WTC11 (cell line): ENCODE measurements around the gene EPHA4. TPM values are rescaled to one million over a fixed set of nuclear protein-coding genes. Genes with fewer than 3 reads are reported as not detected.

Source experiments
- ATAC-seq: fragments of 200-7000 bp; cut with Tn5 transposase; 2 replicates; pipeline ENCODE4 v1.10.0; 2021; ENCODE audit warnings: mild to moderate bottlenecking, moderate library complexity
- CTCF ChIA-PET: fragments of 300-600 bp; sonication (Branson Sonifier 250); formaldehyde crosslinking; loops from one replicate; lab custom pipeline; 2021; ENCODE audit warnings: antibody characterized with exemption; lab: Charles Lee
- POLR2A ChIA-PET: fragments of 350-600 bp; sonication (Branson Sonifier 250); formaldehyde crosslinking; loops from one replicate; lab custom pipeline; 2021; ENCODE audit warnings: antibody characterized with exemption; lab: Charles Lee
- DNase-seq: peaks from one replicate; pipeline ENCODE4 v3.0.0; 2021; ENCODE audit warnings: low spot score
- H3K27ac Mint-ChIP-seq: 2 replicates; pipeline ENCODE4 v1.8.0; 2021; ENCODE audit warnings: mixed read lengths
- H3K27me3 Mint-ChIP-seq: 2 replicates; pipeline ENCODE4 v1.8.0; 2021; ENCODE audit warnings: low read depth, mild to moderate bottlenecking, moderate library complexity, mixed read lengths
- H3K36me3 Mint-ChIP-seq: 2 replicates; pipeline ENCODE4 v1.8.0; 2021; ENCODE audit warnings: mixed read lengths
- H3K4me1 Mint-ChIP-seq: 2 replicates; pipeline ENCODE4 v1.8.0; 2022; ENCODE audit warnings: mixed read lengths
- H3K4me3 Mint-ChIP-seq: 2 replicates; pipeline ENCODE4 v1.8.0; 2021; ENCODE audit warnings: mild to moderate bottlenecking, moderate library complexity, mixed read lengths
- H3K9me3 Mint-ChIP-seq: 2 replicates; pipeline ENCODE4 v1.8.0; 2021; ENCODE audit warnings: mixed read lengths
- ATF1 ChIP-seq: sonication (generic); formaldehyde crosslinking; IDR thresholded peaks from 2 replicates; pipeline ENCODE4 v1.8.1; 2023; ENCODE audit warnings: mild to moderate bottlenecking, moderate library complexity, missing genetic modification reagents
- ETV6 ChIP-seq: sonication (generic); formaldehyde crosslinking; IDR thresholded peaks from 2 replicates; pipeline ENCODE4 v1.8.1; 2022; ENCODE audit warnings: mild to moderate bottlenecking, missing genetic modification reagents
- FOXK1 ChIP-seq: sonication (generic); formaldehyde crosslinking; IDR thresholded peaks from 2 replicates; pipeline ENCODE4 v1.8.0; 2022; ENCODE audit warnings: mild to moderate bottlenecking, moderate library complexity, missing genetic modification reagents
- GRHL2 ChIP-seq: fragments of 250-450 bp; sonication (Bioruptor Pico); IDR thresholded peaks from 2 replicates; pipeline ENCODE4 v1.8.0; 2022; ENCODE audit warnings: mild to moderate bottlenecking, moderate library complexity; ENCODE audit not compliant: insufficient replicate concordance, severe bottlenecking
- MXD4 ChIP-seq: fragments of 250-450 bp; sonication (Bioruptor Pico); IDR thresholded peaks from 2 replicates; pipeline ENCODE4 v1.8.0; 2021; ENCODE audit warnings: mild to moderate bottlenecking, moderate library complexity, borderline replicate concordance
- MYBL2 ChIP-seq: sonication (generic); formaldehyde crosslinking; IDR thresholded peaks from 2 replicates; pipeline ENCODE4 v1.8.1; 2023; ENCODE audit warnings: mild to moderate bottlenecking, moderate library complexity, missing genetic modification reagents
- PRRX2 ChIP-seq: fragments of 250-450 bp; sonication (Bioruptor Pico); IDR thresholded peaks from 2 replicates; pipeline ENCODE4 v1.8.0; 2021; ENCODE audit warnings: mild to moderate bottlenecking
- RELA ChIP-seq: sonication (generic); formaldehyde crosslinking; IDR thresholded peaks from 2 replicates; pipeline ENCODE4 v1.8.1; 2022; ENCODE audit warnings: missing genetic modification reagents, mild to moderate bottlenecking, borderline replicate concordance
- SMAD4 ChIP-seq: sonication (generic); formaldehyde crosslinking; IDR thresholded peaks from 2 replicates; pipeline ENCODE4 v1.8.0; 2022; ENCODE audit warnings: mild to moderate bottlenecking, missing genetic modification reagents
- total RNA-seq: library from RNA; stranded (reverse); gene quantifications from 3 replicates; pipeline ENCODE4 v1.2.3, GENCODE V29; 2021
- TF ChIP-seq, protein P1 (sequence below): fragments of 250-450 bp; sonication (Bioruptor Pico); IDR thresholded peaks from 2 replicates; pipeline ENCODE4 v2.1.2; 2022; ENCODE audit warnings: mild to moderate bottlenecking, moderate library complexity
- TF ChIP-seq, protein P2 (sequence below): sonication (generic); formaldehyde crosslinking; IDR thresholded peaks from 2 replicates; pipeline ENCODE4 v1.8.1; 2022; ENCODE audit warnings: missing genetic modification reagents, borderline replicate concordance
- TF ChIP-seq, protein P3 (sequence below): sonication (generic); formaldehyde crosslinking; IDR thresholded peaks from 2 replicates; pipeline ENCODE4 v1.8.0; 2022; ENCODE audit warnings: missing genetic modification reagents
- TF ChIP-seq, protein P4 (sequence below): sonication (generic); formaldehyde crosslinking; IDR thresholded peaks from 2 replicates; pipeline ENCODE4 v1.8.1; 2023; ENCODE audit warnings: mild to moderate bottlenecking, missing genetic modification reagents, moderate library complexity
- TF ChIP-seq, protein P5 (sequence below): fragments of 250-450 bp; sonication (Bioruptor Pico); IDR thresholded peaks from 2 replicates; pipeline ENCODE4 v1.9.0; 2021; ENCODE audit warnings: mild to moderate bottlenecking
- TF ChIP-seq, protein P6 (sequence below): sonication (generic); formaldehyde crosslinking; IDR thresholded peaks from 2 replicates; pipeline ENCODE4 v1.8.1; 2022; ENCODE audit warnings: mild to moderate bottlenecking, moderate library complexity, missing genetic modification reagents
- TF ChIP-seq, protein P7 (sequence below): sonication (generic); formaldehyde crosslinking; IDR thresholded peaks from 2 replicates; pipeline ENCODE4 v1.8.0; 2023; ENCODE audit warnings: missing genetic modification reagents
- TF ChIP-seq, protein P8 (sequence below): sonication (generic); formaldehyde crosslinking; IDR thresholded peaks from 2 replicates; pipeline ENCODE4 v1.8.0; 2022; ENCODE audit warnings: mild to moderate bottlenecking, missing genetic modification reagents
- TF ChIP-seq, protein P9 (sequence below): sonication (generic); formaldehyde crosslinking; IDR thresholded peaks from 2 replicates; pipeline ENCODE4 v1.8.1; 2022; ENCODE audit warnings: low read depth, mild to moderate bottlenecking, moderate library complexity, missing genetic modification reagents, borderline replicate concordance

The EPHA4 gene
- total RNA-seq, 1 experiment from 2014 or later: 11.0 TPM

DNA sequence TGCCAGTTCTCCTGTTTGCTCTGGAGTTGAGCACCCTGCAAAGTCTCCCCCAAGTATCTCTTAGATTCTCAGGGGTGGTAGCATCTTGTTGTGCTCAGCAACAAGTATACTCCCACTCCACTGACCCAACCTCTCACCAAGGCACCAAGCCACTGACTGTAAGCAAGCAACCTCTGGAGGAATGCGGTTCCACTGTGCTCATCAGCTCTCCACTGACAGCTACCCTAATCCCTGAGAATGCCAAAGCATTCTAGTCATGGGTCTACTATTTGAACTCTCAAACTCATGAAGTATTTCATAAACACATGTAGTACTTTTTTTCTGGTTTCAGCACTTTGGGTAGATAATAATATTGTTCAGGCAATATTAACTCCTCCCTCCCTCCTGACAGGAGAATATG is 170.0 kb downstream of the EPHA4 start (continued):
- TF ChIP-seq, protein P1, sequence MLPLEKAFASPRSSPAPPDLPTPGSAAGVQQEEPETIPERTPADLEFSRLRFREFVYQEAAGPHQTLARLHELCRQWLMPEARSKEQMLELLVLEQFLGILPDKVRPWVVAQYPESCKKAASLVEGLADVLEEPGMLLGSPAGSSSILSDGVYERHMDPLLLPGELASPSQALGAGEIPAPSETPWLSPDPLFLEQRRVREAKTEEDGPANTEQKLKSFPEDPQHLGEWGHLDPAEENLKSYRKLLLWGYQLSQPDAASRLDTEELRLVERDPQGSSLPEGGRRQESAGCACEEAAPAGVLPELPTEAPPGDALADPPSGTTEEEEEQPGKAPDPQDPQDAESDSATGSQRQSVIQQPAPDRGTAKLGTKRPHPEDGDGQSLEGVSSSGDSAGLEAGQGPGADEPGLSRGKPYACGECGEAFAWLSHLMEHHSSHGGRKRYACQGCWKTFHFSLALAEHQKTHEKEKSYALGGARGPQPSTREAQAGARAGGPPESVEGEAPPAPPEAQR: no peak
- TF ChIP-seq PRRX2: no peak
- no peak for TF ChIP-seq RELA (CRISPR knock-in tag)
- TF ChIP-seq FOXK1: no peak

DNA sequence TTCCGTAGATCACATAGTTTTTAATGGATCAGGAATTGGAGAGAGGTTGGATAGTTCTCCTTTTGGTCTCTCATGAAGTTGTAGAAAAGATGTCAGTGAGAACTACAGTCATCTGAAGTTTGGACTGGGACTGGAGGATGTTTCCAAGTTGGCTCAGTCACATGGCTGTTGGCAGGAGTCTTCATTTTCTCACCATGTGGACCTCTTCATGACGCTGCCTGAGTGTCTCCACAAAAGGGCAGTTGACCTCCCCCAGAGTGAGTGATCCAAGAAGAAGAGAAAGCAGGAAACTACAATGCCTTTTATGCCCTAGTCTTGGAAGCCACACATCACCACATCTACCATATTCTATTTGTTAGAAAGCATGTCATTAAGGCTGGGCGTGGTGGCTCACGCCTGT is 171.7 kb downstream of the EPHA4 start:
- Mint-ChIP-seq H3K4me1 (no peaks in the 10 kb centered on the region), H3K4me3 (no peak overlapping the region), H3K36me3 (no peaks in the 10 kb centered on the region), H3K9me3 (no peaks in the 10 kb centered on the region), H3K27ac (no peak overlapping the region), H3K27me3 (no peaks in the 10 kb centered on the region; the same call in 1 of the 2 replicates)
- ATAC-seq (no peak), DNase-seq (no peak)
- POLR2A ChIA-PET: no interaction called here
- CTCF ChIA-PET: no interaction called here
- TF ChIP-seq, protein P2, sequence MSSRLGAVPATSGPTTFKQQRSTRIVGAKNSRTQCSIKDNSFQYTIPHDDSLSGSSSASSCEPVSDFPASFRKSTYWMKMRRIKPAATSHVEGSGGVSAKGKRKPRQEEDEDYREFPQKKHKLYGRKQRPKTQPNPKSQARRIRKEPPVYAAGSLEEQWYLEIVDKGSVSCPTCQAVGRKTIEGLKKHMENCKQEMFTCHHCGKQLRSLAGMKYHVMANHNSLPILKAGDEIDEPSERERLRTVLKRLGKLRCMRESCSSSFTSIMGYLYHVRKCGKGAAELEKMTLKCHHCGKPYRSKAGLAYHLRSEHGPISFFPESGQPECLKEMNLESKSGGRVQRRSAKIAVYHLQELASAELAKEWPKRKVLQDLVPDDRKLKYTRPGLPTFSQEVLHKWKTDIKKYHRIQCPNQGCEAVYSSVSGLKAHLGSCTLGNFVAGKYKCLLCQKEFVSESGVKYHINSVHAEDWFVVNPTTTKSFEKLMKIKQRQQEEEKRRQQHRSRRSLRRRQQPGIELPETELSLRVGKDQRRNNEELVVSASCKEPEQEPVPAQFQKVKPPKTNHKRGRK (CRISPR knock-in tag): no peak
- TF ChIP-seq MYBL2 (no peak), ATF1 (CRISPR knock-in tag) (no peak), MXD4 (CRISPR knock-in tag) (no peak), ETV6 (CRISPR knock-in tag) (no peak), GRHL2 (no peak), SMAD4 (CRISPR knock-in tag) (no peak)
- TF ChIP-seq, protein P3, sequence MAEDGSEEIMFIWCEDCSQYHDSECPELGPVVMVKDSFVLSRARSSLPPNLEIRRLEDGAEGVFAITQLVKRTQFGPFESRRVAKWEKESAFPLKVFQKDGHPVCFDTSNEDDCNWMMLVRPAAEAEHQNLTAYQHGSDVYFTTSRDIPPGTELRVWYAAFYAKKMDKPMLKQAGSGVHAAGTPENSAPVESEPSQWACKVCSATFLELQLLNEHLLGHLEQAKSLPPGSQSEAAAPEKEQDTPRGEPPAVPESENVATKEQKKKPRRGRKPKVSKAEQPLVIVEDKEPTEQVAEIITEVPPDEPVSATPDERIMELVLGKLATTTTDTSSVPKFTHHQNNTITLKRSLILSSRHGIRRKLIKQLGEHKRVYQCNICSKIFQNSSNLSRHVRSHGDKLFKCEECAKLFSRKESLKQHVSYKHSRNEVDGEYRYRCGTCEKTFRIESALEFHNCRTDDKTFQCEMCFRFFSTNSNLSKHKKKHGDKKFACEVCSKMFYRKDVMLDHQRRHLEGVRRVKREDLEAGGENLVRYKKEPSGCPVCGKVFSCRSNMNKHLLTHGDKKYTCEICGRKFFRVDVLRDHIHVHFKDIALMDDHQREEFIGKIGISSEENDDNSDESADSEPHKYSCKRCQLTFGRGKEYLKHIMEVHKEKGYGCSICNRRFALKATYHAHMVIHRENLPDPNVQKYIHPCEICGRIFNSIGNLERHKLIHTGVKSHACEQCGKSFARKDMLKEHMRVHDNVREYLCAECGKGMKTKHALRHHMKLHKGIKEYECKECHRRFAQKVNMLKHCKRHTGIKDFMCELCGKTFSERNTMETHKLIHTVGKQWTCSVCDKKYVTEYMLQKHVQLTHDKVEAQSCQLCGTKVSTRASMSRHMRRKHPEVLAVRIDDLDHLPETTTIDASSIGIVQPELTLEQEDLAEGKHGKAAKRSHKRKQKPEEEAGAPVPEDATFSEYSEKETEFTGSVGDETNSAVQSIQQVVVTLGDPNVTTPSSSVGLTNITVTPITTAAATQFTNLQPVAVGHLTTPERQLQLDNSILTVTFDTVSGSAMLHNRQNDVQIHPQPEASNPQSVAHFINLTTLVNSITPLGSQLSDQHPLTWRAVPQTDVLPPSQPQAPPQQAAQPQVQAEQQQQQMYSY (CRISPR knock-in tag): no peak
- TF ChIP-seq, protein P4, sequence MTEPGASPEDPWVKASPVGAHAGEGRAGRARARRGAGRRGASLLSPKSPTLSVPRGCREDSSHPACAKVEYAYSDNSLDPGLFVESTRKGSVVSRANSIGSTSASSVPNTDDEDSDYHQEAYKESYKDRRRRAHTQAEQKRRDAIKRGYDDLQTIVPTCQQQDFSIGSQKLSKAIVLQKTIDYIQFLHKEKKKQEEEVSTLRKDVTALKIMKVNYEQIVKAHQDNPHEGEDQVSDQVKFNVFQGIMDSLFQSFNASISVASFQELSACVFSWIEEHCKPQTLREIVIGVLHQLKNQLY: no peak
- TF ChIP-seq, protein P5, sequence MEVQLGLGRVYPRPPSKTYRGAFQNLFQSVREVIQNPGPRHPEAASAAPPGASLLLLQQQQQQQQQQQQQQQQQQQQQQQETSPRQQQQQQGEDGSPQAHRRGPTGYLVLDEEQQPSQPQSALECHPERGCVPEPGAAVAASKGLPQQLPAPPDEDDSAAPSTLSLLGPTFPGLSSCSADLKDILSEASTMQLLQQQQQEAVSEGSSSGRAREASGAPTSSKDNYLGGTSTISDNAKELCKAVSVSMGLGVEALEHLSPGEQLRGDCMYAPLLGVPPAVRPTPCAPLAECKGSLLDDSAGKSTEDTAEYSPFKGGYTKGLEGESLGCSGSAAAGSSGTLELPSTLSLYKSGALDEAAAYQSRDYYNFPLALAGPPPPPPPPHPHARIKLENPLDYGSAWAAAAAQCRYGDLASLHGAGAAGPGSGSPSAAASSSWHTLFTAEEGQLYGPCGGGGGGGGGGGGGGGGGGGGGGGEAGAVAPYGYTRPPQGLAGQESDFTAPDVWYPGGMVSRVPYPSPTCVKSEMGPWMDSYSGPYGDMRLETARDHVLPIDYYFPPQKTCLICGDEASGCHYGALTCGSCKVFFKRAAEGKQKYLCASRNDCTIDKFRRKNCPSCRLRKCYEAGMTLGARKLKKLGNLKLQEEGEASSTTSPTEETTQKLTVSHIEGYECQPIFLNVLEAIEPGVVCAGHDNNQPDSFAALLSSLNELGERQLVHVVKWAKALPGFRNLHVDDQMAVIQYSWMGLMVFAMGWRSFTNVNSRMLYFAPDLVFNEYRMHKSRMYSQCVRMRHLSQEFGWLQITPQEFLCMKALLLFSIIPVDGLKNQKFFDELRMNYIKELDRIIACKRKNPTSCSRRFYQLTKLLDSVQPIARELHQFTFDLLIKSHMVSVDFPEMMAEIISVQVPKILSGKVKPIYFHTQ: no peak
- TF ChIP-seq, protein P6, sequence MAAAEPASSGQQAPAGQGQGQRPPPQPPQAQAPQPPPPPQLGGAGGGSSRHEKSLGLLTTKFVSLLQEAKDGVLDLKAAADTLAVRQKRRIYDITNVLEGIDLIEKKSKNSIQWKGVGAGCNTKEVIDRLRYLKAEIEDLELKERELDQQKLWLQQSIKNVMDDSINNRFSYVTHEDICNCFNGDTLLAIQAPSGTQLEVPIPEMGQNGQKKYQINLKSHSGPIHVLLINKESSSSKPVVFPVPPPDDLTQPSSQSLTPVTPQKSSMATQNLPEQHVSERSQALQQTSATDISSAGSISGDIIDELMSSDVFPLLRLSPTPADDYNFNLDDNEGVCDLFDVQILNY: no peak
- TF ChIP-seq, protein P7, sequence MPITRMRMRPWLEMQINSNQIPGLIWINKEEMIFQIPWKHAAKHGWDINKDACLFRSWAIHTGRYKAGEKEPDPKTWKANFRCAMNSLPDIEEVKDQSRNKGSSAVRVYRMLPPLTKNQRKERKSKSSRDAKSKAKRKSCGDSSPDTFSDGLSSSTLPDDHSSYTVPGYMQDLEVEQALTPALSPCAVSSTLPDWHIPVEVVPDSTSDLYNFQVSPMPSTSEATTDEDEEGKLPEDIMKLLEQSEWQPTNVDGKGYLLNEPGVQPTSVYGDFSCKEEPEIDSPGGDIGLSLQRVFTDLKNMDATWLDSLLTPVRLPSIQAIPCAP (CRISPR knock-in tag): no peak
- TF ChIP-seq, protein P8, sequence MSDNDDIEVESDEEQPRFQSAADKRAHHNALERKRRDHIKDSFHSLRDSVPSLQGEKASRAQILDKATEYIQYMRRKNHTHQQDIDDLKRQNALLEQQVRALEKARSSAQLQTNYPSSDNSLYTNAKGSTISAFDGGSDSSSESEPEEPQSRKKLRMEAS (CRISPR knock-in tag): no peak
- TF ChIP-seq, protein P9, sequence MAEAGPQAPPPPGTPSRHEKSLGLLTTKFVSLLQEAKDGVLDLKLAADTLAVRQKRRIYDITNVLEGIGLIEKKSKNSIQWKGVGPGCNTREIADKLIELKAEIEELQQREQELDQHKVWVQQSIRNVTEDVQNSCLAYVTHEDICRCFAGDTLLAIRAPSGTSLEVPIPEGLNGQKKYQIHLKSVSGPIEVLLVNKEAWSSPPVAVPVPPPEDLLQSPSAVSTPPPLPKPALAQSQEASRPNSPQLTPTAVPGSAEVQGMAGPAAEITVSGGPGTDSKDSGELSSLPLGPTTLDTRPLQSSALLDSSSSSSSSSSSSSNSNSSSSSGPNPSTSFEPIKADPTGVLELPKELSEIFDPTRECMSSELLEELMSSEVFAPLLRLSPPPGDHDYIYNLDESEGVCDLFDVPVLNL (CRISPR knock-in tag): no peak
